Measurements from ENCODE around the gene SYNE3.

Gene SYNE3

GRCh38 chr14:95509495-95509894 lies 7.0 kb downstream of the SYNE3 start:
- Histone ChIP-seq H3K4me2 (ENCODE audit: low read depth, low read length, poor library complexity, severe bottlenecking) (no peak overlapping the region), H3K36me3 (ENCODE audit: low read length) (no peaks in the 10 kb centered on the region), H3K27ac (ENCODE audit: low read depth, low read length) (no peak overlapping the region), H3K9me3 (ENCODE audit: insufficient read depth, low read length) (no peaks in the 10 kb centered on the region), H3K4me3 (ENCODE audit: insufficient read depth, low read length, poor library complexity, severe bottlenecking) (no peak overlapping the region), H3K9me2 (replicated peaks; ENCODE audit: insufficient read depth, low read length) (no peaks in the 10 kb centered on the region), H3K27me3 (ENCODE audit: low read length) (no peaks in the 10 kb centered on the region; the same call in 1 of the 2 replicates), H3F3A (ENCODE audit: insufficient read depth) (no peaks in the 10 kb centered on the region), H2AFZ (ENCODE audit: low read depth, low read length, severe bottlenecking) (no peak overlapping the region), H4K20me1 (ENCODE audit: low read depth, low read length) (no peaks in the 10 kb centered on the region), H3K9ac (ENCODE audit: low read length) (no peak overlapping the region), H3K79me2 (ENCODE audit: insufficient read depth, low read length) (no peaks in the 10 kb centered on the region)
- no peak for TF ChIP-seq EZH2phosphoT487 (conservative IDR thresholded peaks at IDR 0.05; ENCODE audit: low read length)
- TF ChIP-seq CTCF (IDR thresholded peaks at IDR 0.05; ENCODE audit: insufficient read depth, low read length, poor library complexity, severe bottlenecking): no peak

GRCh38 chr14:95508377-95508776 lies 8.1 kb downstream of the SYNE3 start:
- Histone ChIP-seq H3K9me2 (replicated peaks; ENCODE audit: insufficient read depth, low read length) (no peaks in the 10 kb centered on the region), H3K9ac (ENCODE audit: low read length) (no peak overlapping the region), H4K20me1 (ENCODE audit: low read depth, low read length) (no peaks in the 10 kb centered on the region), H2AFZ (ENCODE audit: low read depth, low read length, severe bottlenecking) (no peak overlapping the region), H3F3A (ENCODE audit: insufficient read depth) (no peaks in the 10 kb centered on the region), H3K27ac (ENCODE audit: low read depth, low read length) (no peak overlapping the region), H3K79me2 (ENCODE audit: insufficient read depth, low read length) (no peaks in the 10 kb centered on the region), H3K36me3 (ENCODE audit: low read length) (no peaks in the 10 kb centered on the region), H3K9me3 (ENCODE audit: insufficient read depth, low read length) (no peaks in the 10 kb centered on the region), H3K4me2 (ENCODE audit: low read depth, low read length, poor library complexity, severe bottlenecking) (no peak overlapping the region), H3K27me3 (ENCODE audit: low read length) (no peaks in the 10 kb centered on the region; the same call in 1 of the 2 replicates), H3K4me3 (ENCODE audit: insufficient read depth, low read length, poor library complexity, severe bottlenecking) (no peak overlapping the region)
- TF ChIP-seq EZH2phosphoT487 (conservative IDR thresholded peaks at IDR 0.05; ENCODE audit: low read length): no peak
- no peak for TF ChIP-seq CTCF (IDR thresholded peaks at IDR 0.05; ENCODE audit: insufficient read depth, low read length, poor library complexity, severe bottlenecking)

GRCh38 chr14:95507701-95508103 lies 8.7 kb downstream of the SYNE3 start:
- H3K9me3 ChIP-seq (ENCODE audit: insufficient read depth, low read length): no peaks in the 10 kb centered on the region

More at GRCh38 chr14:95507701-95508103, 8.7 kb downstream of the SYNE3 start:
- Histone ChIP-seq H3K27me3 (ENCODE audit: low read length) (no peaks in the 10 kb centered on the region; the same call in 1 of the 2 replicates), H3K27ac (ENCODE audit: low read depth, low read length) (no peak overlapping the region), H3K79me2 (ENCODE audit: insufficient read depth, low read length) (no peaks in the 10 kb centered on the region), H3F3A (ENCODE audit: insufficient read depth) (no peaks in the 10 kb centered on the region), H3K4me3 (ENCODE audit: insufficient read depth, low read length, poor library complexity, severe bottlenecking) (no peak overlapping the region), H3K9me2 (replicated peaks; ENCODE audit: insufficient read depth, low read length) (no peaks in the 10 kb centered on the region), H3K9ac (ENCODE audit: low read length) (no peak overlapping the region), H3K36me3 (ENCODE audit: low read length) (no peaks in the 10 kb centered on the region), H3K4me2 (ENCODE audit: low read depth, low read length, poor library complexity, severe bottlenecking) (no peak overlapping the region), H4K20me1 (ENCODE audit: low read depth, low read length) (no peaks in the 10 kb centered on the region), H2AFZ (ENCODE audit: low read depth, low read length, severe bottlenecking) (no peak overlapping the region)
- no peak for TF ChIP-seq EZH2phosphoT487 (conservative IDR thresholded peaks at IDR 0.05; ENCODE audit: low read length)
- TF ChIP-seq CTCF (IDR thresholded peaks at IDR 0.05; ENCODE audit: insufficient read depth, low read length, poor library complexity, severe bottlenecking): no peak

All from SU-DHL-6 (cell line).